K562 (cell line): ENCODE measurements around the gene MCL1. TPM values are rescaled to one million over a fixed set of nuclear protein-coding genes. Genes with fewer than 3 reads are reported as not detected.
A peak's percentile ranks its signal among the peaks of the same experiment; 100 is the strongest.

Source experiments
- ATAC-seq: fragments of 200-7000 bp; cut with Tn5 transposase; 3 replicates; pipeline ENCODE4 v1.9.1; 2020; ENCODE audit warnings: moderate library complexity
- BruUV-seq: library from RNA; stranded (reverse); fragments of 400-500 nt; replicated peaks from 2 replicates; lab custom pipeline; 2021; lab: Mats Ljungman, UMichigan
- CTCF ChIA-PET: fragments of 300-600 bp; formaldehyde crosslinking; extraction: SDS; loops from one replicate; lab custom pipeline; 2021; ENCODE audit warnings: low intra/inter-chr PET ratio; lab: Yijun Ruan, JAX
- POLR2A ChIA-PET: fragments of 300-600, 350-650 bp; sonication (Branson Sonifier 250); formaldehyde crosslinking; extraction: SDS; loops from one replicate; lab custom pipeline; 2021; ENCODE audit warnings: antibody characterized with exemption, inconsistent platforms; lab: Yijun Ruan, JAX
- DNase-seq, 4 experiments: peaks; one replicate each; pipeline versions ENCODE4 v3.0.0 to v3.0.0-alpha.2; 2011 to 2018; ENCODE audit warnings: low spot score in 3 of 4, mixed read lengths in 3 of 4; ENCODE audit errors: extremely low read depth in 1 of 4
- FAIRE-seq: peaks from 2 replicates; lab custom pipeline; 2011; peaks lifted over from hg19 to GRCh38; lab: Jason Lieb, UNC
- H2AFZ ChIP-seq: 2 replicates; pipeline ENCODE4 v1.6.0; 2011; ENCODE audit warnings: low read depth, low read length, control low read depth, inconsistent platforms
- H3K27ac ChIP-seq: fragments of 200-600 bp; 3 replicates; pipeline ENCODE4 v1.8.0; 2011; ENCODE audit warnings: low read depth, mild to moderate bottlenecking, control low read depth, inconsistent platforms, low read length, moderate library complexity, mixed read lengths; ENCODE audit errors: extremely low read depth
- H3K27me3 ChIP-seq, 2 experiments: fragments of 300-600 bp in 1 of 2; 2 replicates in 1 of 2; 3 replicates in 1 of 2; pipeline versions ENCODE4 v1.6.0 to v1.8.0; 2011; ENCODE audit warnings: inconsistent platforms in 2 of 2, low read length in 2 of 2, mild to moderate bottlenecking in 1 of 2, mixed read lengths in 1 of 2, moderate library complexity in 1 of 2; ENCODE audit not compliant: control insufficient read depth in 2 of 2, insufficient read depth in 2 of 2
- H3K36me3 ChIP-seq: fragments of 300-600 bp; 3 replicates; pipeline ENCODE4 v1.8.0; 2011; ENCODE audit warnings: mild to moderate bottlenecking, low read length, inconsistent platforms; ENCODE audit not compliant: control insufficient read depth, insufficient read depth
- H3K4me1 ChIP-seq, 2 experiments: fragments of 200-600 bp in 1 of 2; replicated peaks in 1 of 2; 2 replicates in 1 of 2; 3 replicates in 1 of 2; pipeline versions ENCODE4 v1.5.1 to v1.8.0; 2011; ENCODE audit warnings: inconsistent platforms in 2 of 2, low read length in 2 of 2, mild to moderate bottlenecking in 1 of 2, mixed read lengths in 1 of 2, moderate library complexity in 1 of 2; ENCODE audit not compliant: control insufficient read depth in 2 of 2, insufficient read depth in 2 of 2
- H3K4me2 ChIP-seq: 2 replicates; pipeline ENCODE4 v1.6.1; 2011; ENCODE audit warnings: low read length, control low read depth, inconsistent platforms, mixed read lengths; ENCODE audit not compliant: insufficient read depth
- H3K4me3 ChIP-seq: fragments of 200-600 bp; sonication (generic), shearing (Covaris generic); 2 replicates; pipeline ENCODE4 v1.5.1; 2016; ENCODE audit warnings: control low read depth, inconsistent platforms
- H3K79me2 ChIP-seq: fragments of 200-600 bp; 3 replicates; pipeline ENCODE4 v1.8.0; 2011; ENCODE audit warnings: low read length, inconsistent platforms; ENCODE audit not compliant: control insufficient read depth, insufficient read depth
- H3K9ac ChIP-seq, 2 experiments: 2 replicates each; pipeline versions ENCODE4 v1.6.0 to v1.6.1; 2011; ENCODE audit warnings: low read depth in 2 of 2, low read length in 2 of 2, control low read depth in 1 of 2, inconsistent platforms in 1 of 2, mild to moderate bottlenecking in 1 of 2, mixed read lengths in 1 of 2; ENCODE audit not compliant: insufficient read depth in 1 of 2
- H3K9me1 ChIP-seq: one replicate; pipeline ENCODE4 v1.6.0; 2011; ENCODE audit warnings: inconsistent platforms, mild to moderate bottlenecking, low read length, moderate library complexity; ENCODE audit not compliant: control insufficient read depth, insufficient read depth
- H3K9me3 ChIP-seq: replicated peaks from 2 replicates; pipeline ENCODE4 v1.5.1; 2011; ENCODE audit warnings: low read depth, low read length, inconsistent platforms; ENCODE audit not compliant: control insufficient read depth, insufficient read depth
- H4K20me1 ChIP-seq: replicated peaks from 2 replicates; pipeline ENCODE4 v1.6.1; 2011; ENCODE audit warnings: low read length, inconsistent platforms, mixed read lengths; ENCODE audit not compliant: control insufficient read depth, insufficient read depth
- BMI1 ChIP-seq: fragments of 150-350 bp; IDR thresholded peaks from 2 replicates; pipeline ENCODE4 v1.6.1; 2014; ENCODE audit warnings: low read length
- CC2D1A ChIP-seq: fragments of 450-650 bp; IDR thresholded peaks from 2 replicates; pipeline ENCODE4 v1.6.1; 2017; ENCODE audit warnings: mild to moderate bottlenecking
- EP400 ChIP-seq: fragments of 450-650 bp; IDR thresholded peaks from 2 replicates; pipeline ENCODE4 v1.6.1; 2017; ENCODE audit warnings: antibody characterized with exemption, mild to moderate bottlenecking, moderate library complexity
- GABPB2 ChIP-seq: fragments of 250-450 bp; sonication (Bioruptor Pico); conservative IDR thresholded peaks from 2 replicates; pipeline ENCODE4 v1.5.1; 2021; ENCODE audit warnings: mild to moderate bottlenecking
- JUND ChIP-seq, 2 experiments: IDR thresholded peaks; 2 replicates in 1 of 2; 3 replicates in 1 of 2; pipeline ENCODE4 v1.6.1; 2011; ENCODE audit warnings: borderline replicate concordance in 2 of 2, low read depth in 2 of 2, low read length in 2 of 2, improper control_type of control experiment in 1 of 2, missing biosample characterization in 1 of 2, missing genetic modification characterization in 1 of 2, missing genetic modification reagents in 1 of 2
- KDM1A ChIP-seq, 2 experiments: fragments of 450-650 bp; IDR thresholded peaks; 2 replicates each; pipeline ENCODE4 v1.6.1; 2016; ENCODE audit warnings: mild to moderate bottlenecking in 2 of 2
- KDM5B ChIP-seq: fragments of 200-600 bp; sonication (generic); IDR thresholded peaks from 2 replicates; pipeline ENCODE4 v1.6.1; 2012; ENCODE audit warnings: low read depth, mild to moderate bottlenecking, moderate library complexity, low read length, control low read depth, inconsistent platforms; ENCODE audit not compliant: insufficient replicate concordance
- LEF1 ChIP-seq: fragments of 450-650 bp; IDR thresholded peaks from 2 replicates; pipeline ENCODE4 v1.6.1; 2016; ENCODE audit warnings: mild to moderate bottlenecking
- MTF1 ChIP-seq: fragments of 250-450 bp; sonication (Bioruptor Pico); IDR thresholded peaks from 2 replicates; pipeline ENCODE4 v1.9.0; 2021; ENCODE audit warnings: moderate library complexity, mild to moderate bottlenecking, inconsistent platforms, borderline replicate concordance
- PCBP2 ChIP-seq: fragments of 200-400 bp; formaldehyde crosslinking; IDR thresholded peaks from 2 replicates; pipeline ENCODE4 v1.6.1; 2018; ENCODE audit warnings: low read length, low read depth, mild to moderate bottlenecking, moderate library complexity; ENCODE audit not compliant: poor library complexity, severe bottlenecking
- SRSF7 ChIP-seq: fragments of 200-400 bp; formaldehyde crosslinking; optimal IDR thresholded peaks from 2 replicates; pipeline ENCODE3; 2017; ENCODE audit warnings: mild to moderate bottlenecking, low read depth, low read length
- XRCC3 ChIP-seq: fragments of 450-650 bp; IDR thresholded peaks from 2 replicates; pipeline ENCODE4 v1.6.1; 2017; ENCODE audit warnings: mild to moderate bottlenecking, moderate library complexity
- ZBTB33 ChIP-seq: sonication (generic); formaldehyde crosslinking; IDR thresholded peaks from 2 replicates; pipeline ENCODE4 v1.8.1; 2023; ENCODE audit warnings: mild to moderate bottlenecking, missing genetic modification reagents
- ZBTB5 ChIP-seq: fragments of 450-650 bp; IDR thresholded peaks from 2 replicates; pipeline ENCODE4 v1.6.1; 2017; ENCODE audit warnings: antibody characterized with exemption
- ZNF232 ChIP-seq: sonication (generic); formaldehyde crosslinking; IDR thresholded peaks from 2 replicates; pipeline ENCODE4 v1.8.0; 2022; ENCODE audit warnings: mild to moderate bottlenecking, missing genetic modification reagents
- ZNF277 ChIP-seq: fragments of 250-450 bp; sonication (Bioruptor Pico); IDR thresholded peaks from 2 replicates; pipeline ENCODE4 v1.8.0; 2022; ENCODE audit warnings: inconsistent platforms, mild to moderate bottlenecking, moderate library complexity, borderline replicate concordance
- whole genome bisulfite sequencing: fragments of 100-300 bp; shearing (Covaris generic); methylation state at CpG from one replicate; pipeline ENCODE4 v1.1.6; 2016; ENCODE audit warnings: low coverage, mixed read lengths; ENCODE audit not compliant: insufficient coverage; ENCODE audit errors: missing lambda C conversion rate; 5-methylcytosine and 5-hydroxymethylcytosine counted together
- in situ Hi-C: fragments of 300-500 bp; cut with MboI; formaldehyde crosslinking; loops from 4 replicates; pipeline ENCODE4 v1.15.0; 2018; ENCODE audit warnings: inconsistent platforms, mixed read lengths
- intact Hi-C: fragments of 100-400 bp; cut with micrococcal nuclease; formaldehyde crosslinking; loops from 2 replicates; pipeline ENCODE4 v1.14.2; 2022
- polyA plus RNA-seq, 8 experiments: library from polyadenylated mRNA; depleted of rRNA in 4 of 8; stranded (reverse) in 5 of 8; unstranded in 3 of 8; fragments of >200 nt; fragmentation: Nextera tagmentation in 2 of 8; fragmentation: Illumina TruSeq in 1 of 8; extraction: Ambion mirVana in 2 of 8; extraction: Trizol in 1 of 8; gene quantifications; 2 replicates each; pipeline versions ENCODE4 v1.2.1 to v1.2.3, GENCODE V29; 2011 to 2014; ENCODE audit warnings: inconsistent platforms in 1 of 8, missing spikeins in 1 of 8
- total RNA-seq, 7 experiments: library from RNA; depleted of rRNA in 6 of 7; stranded (reverse); fragments of >200 nt in 6 of 7; fragmentation: Illumina TruSeq in 2 of 7; extraction: Trizol in 2 of 7; gene quantifications; 2 replicates each; pipeline versions ENCODE4 v1.2.1 to v1.2.3, GENCODE V29; 2011 to 2021; ENCODE audit warnings: low replicate concordance in 1 of 7
- TF ChIP-seq, protein P1 (sequence below): fragments of 250-450 bp; sonication (Bioruptor Pico); IDR thresholded peaks from 2 replicates; pipeline ENCODE4 v1.5.0; 2021

The MCL1 gene
- total and polyA plus RNA-seq, 9 of the 15 experiments (the other 6 are each of a cell fraction or from before 2014, with no cell fraction given) = 27.1 to 224 (median 138) TPM

- Histone ChIP-seq H3K9me1 (no peaks in the 10 kb centered on the region), H2AFZ (no peak overlapping the region), H3K36me3 (no peaks in the 10 kb centered on the region), H3K9me3 (no peaks in the 10 kb centered on the region), H3K9ac (no peak overlapping the region), H3K4me3 (no peak overlapping the region), H3K27ac (no peak overlapping the region), H3K27me3 (no peaks in the 10 kb centered on the region), H3K4me1 (peaks cover 6 to 11% of the 10 kb centered on the region in 2 experiments; a peak in 4 of 5 replicates), H4K20me1 (no peaks in the 10 kb centered on the region), H3K79me2 (no peaks in the 10 kb centered on the region), H3K4me2 (no peak overlapping the region)
- WGBS = 25% methylated on average over 4 of the region's 4 CpGs
- CTCF ChIA-PET = no interaction called here
- in situ Hi-C loops (no loop called here), intact Hi-C loops (no loop called here)
- no peak for DNase-seq
- no peak for ATAC-seq
- POLR2A ChIA-PET = interaction anchor here (0.6 to 1.5 kb wide), 3 partner anchors 9 to 94 kb away, joined by 3 read pairs; no protein-coding TSS in a partner anchor
- no TSS peak for BruUV-seq
- peak; percentile 29 for FAIRE-seq
- TF ChIP-seq ZNF232 (no peak), GABPB2 (CRISPR knock-in tag) (no peak), SRSF7 (no peak), PCBP2 (no peak), EP400 (no peak), ZBTB33 (no peak), KDM5B (no peak), KDM1A (IDR thresholded peaks at IDR 0.05) (0 out of 4 replicates have a peak, but pooled peaks have one; percentile 13 to 28), JUND (IDR thresholded peaks at IDR 0.05; ENCODE audit: borderline replicate concordance, low read depth, low read length) (no peak), JUND (tag; IDR thresholded peaks at IDR 0.05; ENCODE audit: borderline replicate concordance, low read depth, low read length) (no peak), ZNF277 (no peak), CC2D1A (no peak), ZBTB5 (no peak), XRCC3 (no peak), BMI1 (no peak), LEF1 (no peak), MTF1 (CRISPR knock-in tag) (no peak)
- TF ChIP-seq, protein P1, sequence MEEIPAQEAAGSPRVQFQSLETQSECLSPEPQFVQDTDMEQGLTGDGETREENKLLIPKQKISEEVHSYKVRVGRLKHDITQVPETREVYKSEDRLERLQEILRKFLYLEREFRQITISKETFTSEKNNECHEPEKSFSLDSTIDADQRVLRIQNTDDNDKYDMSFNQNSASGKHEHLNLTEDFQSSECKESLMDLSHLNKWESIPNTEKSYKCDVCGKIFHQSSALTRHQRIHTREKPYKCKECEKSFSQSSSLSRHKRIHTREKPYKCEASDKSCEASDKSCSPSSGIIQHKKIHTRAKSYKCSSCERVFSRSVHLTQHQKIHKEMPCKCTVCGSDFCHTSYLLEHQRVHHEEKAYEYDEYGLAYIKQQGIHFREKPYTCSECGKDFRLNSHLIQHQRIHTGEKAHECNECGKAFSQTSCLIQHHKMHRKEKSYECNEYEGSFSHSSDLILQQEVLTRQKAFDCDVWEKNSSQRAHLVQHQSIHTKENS (CRISPR knock-in tag) = no peak
Observed at GRCh38 chr1:150529017-150529416, 50.4 kb downstream of the MCL1 start.
